ENCODE measurements around the gene ATP10B. TPM values are rescaled to one million over a fixed set of nuclear protein-coding genes. Genes with fewer than 3 reads are reported as not detected.

ATP10B gene
- polyA plus RNA-seq, 1 donor (not counting 4 experiments of a cell fraction or from before 2014, with no cell fraction given), result 0.25 TPM

- no peak for TF ChIP-seq CTCF (optimal IDR thresholded peaks at IDR 0.05 in 1 of 3, IDR thresholded peaks at IDR 0.05 in 1 of 3, conservative IDR thresholded peaks at IDR 0.05 in 1 of 3; ENCODE audit: extremely low read depth in 1 of 3, insufficient read depth in 2 of 3, low read length in 3 of 3)
- TF ChIP-seq EZH2 (IDR thresholded peaks at IDR 0.05; ENCODE audit: low read length), result no peak
- Histone ChIP-seq H4K20me1 (ENCODE audit: control insufficient read depth, extremely low read depth, insufficient read depth, low read length) (no peaks in the 10 kb centered on the region), H3K36me3 (ENCODE audit: control insufficient read depth in 2 of 2, extremely low read depth in 1 of 2, insufficient read depth in 2 of 2, low read length in 2 of 2) (no peaks in the 10 kb centered on the region), H3K79me2 (ENCODE audit: control insufficient read depth, insufficient read depth, low read length) (no peaks in the 10 kb centered on the region), H3K9me1 (ENCODE audit: control insufficient read depth, extremely low read depth, insufficient read depth, low read length) (no peaks in the 10 kb centered on the region), H2AFZ (ENCODE audit: control insufficient read depth, low read length) (no peak overlapping the region), H3K9ac (ENCODE audit: control insufficient read depth, extremely low read depth, insufficient read depth, low read length) (no peak overlapping the region), H3K27me3 (ENCODE audit: control insufficient read depth, extremely low read depth, insufficient read depth, low read length) (no peaks in the 10 kb centered on the region), H3K27ac (ENCODE audit: control insufficient read depth, insufficient read depth, low read length) (no peak overlapping the region), H3K4me3 (ENCODE audit: control insufficient read depth in 2 of 3, extremely low read depth in 1 of 3, insufficient read depth in 2 of 3, low read depth in 1 of 3, low read length in 3 of 3) (no peak overlapping the region), H3K4me1 (ENCODE audit: control insufficient read depth, extremely low read depth, insufficient read depth, low read length) (no peaks in the 10 kb centered on the region), H3K9me3 (ENCODE audit: control insufficient read depth, low read depth, low read length) (no peaks in the 10 kb centered on the region), H3K4me2 (ENCODE audit: control insufficient read depth, extremely low read depth, insufficient read depth, low read depth, low read length) (no peak overlapping the region)
- no peak for FAIRE-seq
- dilution Hi-C loops (cut with MboI; ENCODE audit: extremely low pct_ligation_motif_present, low sequenced_read_pairs), result no loop called here
- no peak for DNase-seq (ENCODE audit: low read depth, low spot score)
These were observed 327.2 kb downstream of the ATP10B start for GRCh38 chr5:160524827-160525226.

GRCh38 chr5:160523502-160524163 is 328.4 kb downstream of the ATP10B start:
- Histone ChIP-seq H4K20me1 (ENCODE audit: control insufficient read depth, extremely low read depth, insufficient read depth, low read length) (no peaks in the 10 kb centered on the region), H3K4me2 (ENCODE audit: control insufficient read depth, extremely low read depth, insufficient read depth, low read depth, low read length) (no peak overlapping the region), H2AFZ (ENCODE audit: control insufficient read depth, low read length) (no peak overlapping the region), H3K79me2 (ENCODE audit: control insufficient read depth, insufficient read depth, low read length) (no peaks in the 10 kb centered on the region), H3K9ac (ENCODE audit: control insufficient read depth, extremely low read depth, insufficient read depth, low read length) (no peak overlapping the region), H3K4me3 (ENCODE audit: control insufficient read depth in 2 of 3, extremely low read depth in 1 of 3, insufficient read depth in 2 of 3, low read depth in 1 of 3, low read length in 3 of 3) (no peak overlapping the region), H3K9me3 (ENCODE audit: control insufficient read depth, low read depth, low read length) (no peaks in the 10 kb centered on the region), H3K4me1 (ENCODE audit: control insufficient read depth, extremely low read depth, insufficient read depth, low read length) (no peaks in the 10 kb centered on the region), H3K36me3 (ENCODE audit: control insufficient read depth in 2 of 2, extremely low read depth in 1 of 2, insufficient read depth in 2 of 2, low read length in 2 of 2) (no peaks in the 10 kb centered on the region), H3K9me1 (ENCODE audit: control insufficient read depth, extremely low read depth, insufficient read depth, low read length) (no peaks in the 10 kb centered on the region), H3K27ac (ENCODE audit: control insufficient read depth, insufficient read depth, low read length) (no peak overlapping the region), H3K27me3 (ENCODE audit: control insufficient read depth, extremely low read depth, insufficient read depth, low read length) (no peaks in the 10 kb centered on the region)
- DNase-seq (ENCODE audit: low read depth, low spot score) (no peak), FAIRE-seq (no peak)
- TF ChIP-seq EZH2 (IDR thresholded peaks at IDR 0.05; ENCODE audit: low read length), result no peak
- TF ChIP-seq CTCF (optimal IDR thresholded peaks at IDR 0.05 in 1 of 3, IDR thresholded peaks at IDR 0.05 in 1 of 3, conservative IDR thresholded peaks at IDR 0.05 in 1 of 3; ENCODE audit: extremely low read depth in 1 of 3, insufficient read depth in 2 of 3, low read length in 3 of 3), result no peak
- dilution Hi-C loops (cut with MboI; ENCODE audit: extremely low pct_ligation_motif_present, low sequenced_read_pairs), result no loop called here

Data from keratinocyte (primary cell).